Fibroblast of villous mesenchyme (primary cell): ENCODE results near the gene KRTAP9-2. TPM values are rescaled to one million over a fixed set of nuclear protein-coding genes. Genes with fewer than 3 reads are reported as not detected.
"Not testable (repeated sequence)": the region's sequence is repeated elsewhere in the genome, so short reads cannot be mapped to it uniquely, and the experiment has no call there.

ENCODE experiments used
- DNase-seq: peaks from one replicate; pipeline ENCODE4 v3.0.0-alpha.2; 2010; ENCODE audit warnings: low read depth
- H3K4me3 ChIP-seq: 2 replicates; pipeline ENCODE4 v1.5.1; 2011; ENCODE audit warnings: low read depth, mild to moderate bottlenecking, low read length
- CTCF ChIP-seq: IDR thresholded peaks from 2 replicates; pipeline ENCODE4 v1.5.1; 2012; ENCODE audit warnings: low read depth, mild to moderate bottlenecking, low read length; ENCODE audit not compliant: insufficient read depth
- total RNA-seq: library from RNA; depleted of rRNA; stranded (reverse); fragments of >200 nt; gene quantifications from 2 replicates; pipeline ENCODE4 v1.2.3, GENCODE V29; 2012

KRTAP9-2 gene
- total RNA-seq, 1 donor, result not detected

- no peak for DNase-seq
- no peak overlapping the region for H3K4me3 ChIP-seq
- no peak for TF ChIP-seq CTCF
These were observed 10.8 kb upstream of the KRTAP9-2 start for GRCh38 chr17:41215681-41216080.

- peak; percentile 35 for DNase-seq
- H3K4me3 ChIP-seq, result no peak overlapping the region
- no peak for TF ChIP-seq CTCF
These were observed 2.6 kb upstream of the KRTAP9-2 start for GRCh38 chr17:41223821-41224220.

GRCh38 chr17:41226051-41226450 is 397 bp upstream of the KRTAP9-2 start:
- TF ChIP-seq CTCF, result no peak
- no peak for DNase-seq
- no peak overlapping the region for H3K4me3 ChIP-seq

GRCh38 chr17:41230094-41230493 is 3.6 kb downstream of the KRTAP9-2 start:
- TF ChIP-seq CTCF, result no peak
- no peak for DNase-seq
- no peak overlapping the region for H3K4me3 ChIP-seq

- H3K4me3 ChIP-seq, result no peak overlapping the region
- no peak for DNase-seq
- TF ChIP-seq CTCF, result no peak
These were observed 5.3 kb downstream of the KRTAP9-2 start for GRCh38 chr17:41231731-41232130.

GRCh38 chr17:41232399-41233105 is 6.1 kb downstream of the KRTAP9-2 start, which contains the start of gene KRTAP9-3:
KRTAP9-3 (plus strand) TSS chr17:41232449; CDS start chr17:41232502, 53 bp downstream.
- DNase-seq, H3K4me3 ChIP-seq: not testable (repeated sequence)

GRCh38 chr17:41237116-41237515 is 10.7 kb downstream of the KRTAP9-2 start:
- H3K4me3 ChIP-seq, DNase-seq: not testable (repeated sequence)

- DNase-seq, H3K4me3 ChIP-seq: not testable (repeated sequence)
These were observed 11.5 kb downstream of the KRTAP9-2 start, which contains the start of gene KRTAP9-8 for GRCh38 chr17:41237949-41238437. KRTAP9-8 (plus strand) TSS chr17:41237999; CDS start chr17:41238052, 53 bp downstream.

- not testable (repeated sequence) for H3K4me3 ChIP-seq, DNase-seq
These were observed 20.7 kb downstream of the KRTAP9-2 start for GRCh38 chr17:41246995-41247787.

GRCh38 chr17:41249637-41250240 is 23.3 kb downstream of the KRTAP9-2 start, which contains the start of gene KRTAP9-4:
KRTAP9-4 (plus strand) TSS chr17:41249687; CDS start chr17:41249721, 34 bp downstream.
- DNase-seq, H3K4me3 ChIP-seq: not testable (repeated sequence)
